T follicular helper cell (primary cell): ENCODE data around the gene CCDC74A.
"Not testable (repeated sequence)": the region's sequence is repeated elsewhere in the genome, so short reads cannot be mapped to it uniquely, and the experiment has no call there.

Experiments
- DNase-seq: peaks from one replicate; pipeline ENCODE4 v3.0.0-alpha.2; 2020; ENCODE audit warnings: low read depth

Gene CCDC74A

GRCh38 chr2:131503587-131503986 lies 24.1 kb upstream of the CCDC74A start:
- DNase-seq: not testable (repeated sequence)

GRCh38 chr2:131504082-131504750 lies 23.5 kb upstream of the CCDC74A start:
- DNase-seq: not testable (repeated sequence)

- DNase-seq: no peak
These were observed 18.1 kb upstream of the CCDC74A start for GRCh38 chr2:131509615-131510014.

GRCh38 chr2:131511291-131511968 lies 16.3 kb upstream of the CCDC74A start:
- DNase-seq: not testable (repeated sequence)

GRCh38 chr2:131511969-131512870 lies 15.5 kb upstream of the CCDC74A start:
- DNase-seq: not testable (repeated sequence)

GRCh38 chr2:131514408-131515166 lies 13.1 kb upstream of the CCDC74A start:
- DNase-seq: not testable (repeated sequence)

- DNase-seq: not testable (repeated sequence)
These were observed 12.5 kb upstream of the CCDC74A start for GRCh38 chr2:131515235-131515634.

- no peak for DNase-seq
These were observed 11.7 kb upstream of the CCDC74A start for GRCh38 chr2:131516011-131516410.

GRCh38 chr2:131516621-131517020 lies 11.1 kb upstream of the CCDC74A start:
- not testable (repeated sequence) for DNase-seq

- no peak for DNase-seq
These were observed 10.4 kb upstream of the CCDC74A start for GRCh38 chr2:131517106-131517831.

GRCh38 chr2:131517856-131518255 lies 9.8 kb upstream of the CCDC74A start:
- not testable (repeated sequence) for DNase-seq

GRCh38 chr2:131518531-131518930 lies 9.2 kb upstream of the CCDC74A start:
- DNase-seq: not testable (repeated sequence)

- no peak for DNase-seq
These were observed 8.2 kb upstream of the CCDC74A start for GRCh38 chr2:131519466-131519865.

- not testable (repeated sequence) for DNase-seq
These were observed 7.7 kb upstream of the CCDC74A start for GRCh38 chr2:131519871-131520470.

GRCh38 chr2:131520526-131520925 lies 7.2 kb upstream of the CCDC74A start:
- no peak for DNase-seq

GRCh38 chr2:131521524-131521923 lies 6.2 kb upstream of the CCDC74A start:
- DNase-seq: not testable (repeated sequence)

- DNase-seq: no peak
These were observed 5.5 kb upstream of the CCDC74A start for GRCh38 chr2:131521961-131522781.

- DNase-seq: not testable (repeated sequence)
These were observed 2.4 kb upstream of the CCDC74A start for GRCh38 chr2:131525256-131525655.
